ENCODE data around the gene ZNF865.

Gene ZNF865

DNA sequence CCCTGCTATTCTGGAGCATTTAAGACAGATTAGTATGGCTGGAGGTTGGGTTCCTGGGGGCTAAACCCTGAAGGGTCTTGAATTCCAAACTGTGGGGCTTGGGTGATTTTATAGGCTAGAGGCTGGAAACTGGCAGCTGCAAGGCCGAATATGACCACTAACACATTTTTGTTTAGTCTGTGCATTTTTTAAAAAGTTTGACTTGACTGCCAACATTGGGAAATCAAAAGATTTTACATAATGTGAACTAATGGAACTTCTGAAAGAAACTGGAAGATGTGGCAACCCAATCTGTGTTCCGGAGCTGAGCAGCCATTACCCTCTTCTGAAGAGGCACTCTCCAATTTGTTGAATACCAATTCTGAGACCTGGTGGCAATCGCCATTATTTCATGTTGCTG is 13.8 kb downstream of the ZNF865 start:
- no peak for DNase-seq
- in situ Hi-C loops (cut with HindIII; ENCODE audit: low pct_ligation_motif_present, low pct_unique_long_range_greater_than_20kb, low sequenced_read_pairs) = no loop called here

- in situ Hi-C loops (cut with HindIII; ENCODE audit: low pct_ligation_motif_present, low pct_unique_long_range_greater_than_20kb, low sequenced_read_pairs) = loop anchor here (10.0 kb wide), 1 partner anchor 106 kb away; no protein-coding TSS in a partner anchor
- DNase-seq = no peak
Measured at GRCh38 chr19:55620410-55621204, 15.2 kb downstream of the ZNF865 start.

DNA sequence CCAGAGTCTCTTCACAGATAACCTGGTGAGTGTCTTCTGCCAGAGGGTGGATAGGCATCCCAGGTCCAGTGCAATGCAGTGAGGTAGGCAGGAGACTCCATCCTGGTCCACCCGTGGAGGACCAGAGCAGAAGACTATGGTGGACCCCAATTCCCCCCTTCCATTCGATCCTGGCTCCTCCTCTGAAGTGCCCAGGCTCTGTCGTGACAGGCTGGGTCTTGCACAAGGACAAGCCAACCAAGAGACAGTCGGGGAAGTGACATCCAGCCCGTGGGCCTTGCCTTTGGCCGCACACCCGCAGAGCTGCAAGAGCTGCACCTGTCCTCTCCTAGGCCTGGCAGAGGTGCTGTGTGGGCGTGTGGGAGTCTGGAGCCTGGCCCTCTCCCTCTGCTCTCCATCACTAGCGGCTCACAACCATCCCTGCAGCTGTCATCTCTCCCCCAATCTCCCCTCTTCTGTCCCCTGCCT is 15.8 kb downstream of the ZNF865 start:
- in situ Hi-C loops (cut with HindIII; ENCODE audit: low pct_ligation_motif_present, low pct_unique_long_range_greater_than_20kb, low sequenced_read_pairs) = loop anchor here (10.0 kb wide), 1 partner anchor 106 kb away; no protein-coding TSS in a partner anchor
- DNase-seq = no peak

- no peak for DNase-seq
- in situ Hi-C loops (cut with HindIII; ENCODE audit: low pct_ligation_motif_present, low pct_unique_long_range_greater_than_20kb, low sequenced_read_pairs) = loop anchor here (10.0 kb wide), 1 partner anchor 107 kb away; no protein-coding TSS in a partner anchor
Measured at GRCh38 chr19:55621673-55622231, 16.3 kb downstream of the ZNF865 start.

- in situ Hi-C loops (cut with HindIII; ENCODE audit: low pct_ligation_motif_present, low pct_unique_long_range_greater_than_20kb, low sequenced_read_pairs) = loop anchor here (10.0 kb wide), 1 partner anchor 108 kb away; no protein-coding TSS in a partner anchor
- DNase-seq = no peak
Measured at GRCh38 chr19:55622242-55622969, 17.0 kb downstream of the ZNF865 start.

DNA sequence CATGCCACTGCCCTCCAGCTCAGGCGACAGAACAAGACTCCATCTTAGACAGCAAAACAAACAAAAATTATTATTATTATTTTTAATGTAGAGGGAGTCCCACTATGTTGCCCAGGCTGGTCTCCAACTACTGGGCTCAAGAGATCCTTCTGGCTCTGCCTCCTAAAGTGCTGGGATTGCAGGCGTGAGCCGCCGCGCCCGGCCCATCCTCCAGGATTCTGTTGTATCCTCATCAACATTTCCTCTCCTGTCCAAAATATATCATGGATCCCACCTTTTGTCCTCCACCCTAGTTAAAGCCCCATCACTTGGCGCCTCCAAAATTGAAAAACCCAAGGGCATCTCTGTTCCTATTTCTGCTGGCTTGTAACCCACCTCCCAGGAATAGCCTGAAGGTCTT is 17.7 kb downstream of the ZNF865 start:
- DNase-seq = no peak
- in situ Hi-C loops (cut with HindIII; ENCODE audit: low pct_ligation_motif_present, low pct_unique_long_range_greater_than_20kb, low sequenced_read_pairs) = loop anchor here (10.0 kb wide), 1 partner anchor 108 kb away; no protein-coding TSS in a partner anchor

DNA sequence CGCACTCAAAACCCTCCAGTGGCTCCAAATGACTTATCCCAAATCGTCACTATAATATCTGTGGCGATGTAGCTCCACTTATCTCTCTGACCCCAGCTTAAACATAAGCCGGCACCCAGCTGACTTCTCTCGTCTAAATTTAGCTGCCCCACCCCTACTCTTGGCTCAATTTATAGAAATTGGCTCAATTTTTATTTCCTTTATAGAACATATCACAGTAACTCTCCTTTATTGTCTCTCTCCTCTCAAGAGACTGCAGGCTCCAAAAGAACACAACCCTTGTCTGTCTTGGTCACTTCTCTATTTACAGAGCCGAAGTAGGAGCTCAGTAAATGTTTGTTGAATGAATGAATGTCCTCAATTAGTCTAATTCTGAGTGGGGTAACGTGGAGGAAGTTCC is 18.1 kb downstream of the ZNF865 start:
- in situ Hi-C loops (cut with HindIII; ENCODE audit: low pct_ligation_motif_present, low pct_unique_long_range_greater_than_20kb, low sequenced_read_pairs) = loop anchor here (10.0 kb wide), 1 partner anchor 109 kb away; no protein-coding TSS in a partner anchor
- DNase-seq = no peak

DNA sequence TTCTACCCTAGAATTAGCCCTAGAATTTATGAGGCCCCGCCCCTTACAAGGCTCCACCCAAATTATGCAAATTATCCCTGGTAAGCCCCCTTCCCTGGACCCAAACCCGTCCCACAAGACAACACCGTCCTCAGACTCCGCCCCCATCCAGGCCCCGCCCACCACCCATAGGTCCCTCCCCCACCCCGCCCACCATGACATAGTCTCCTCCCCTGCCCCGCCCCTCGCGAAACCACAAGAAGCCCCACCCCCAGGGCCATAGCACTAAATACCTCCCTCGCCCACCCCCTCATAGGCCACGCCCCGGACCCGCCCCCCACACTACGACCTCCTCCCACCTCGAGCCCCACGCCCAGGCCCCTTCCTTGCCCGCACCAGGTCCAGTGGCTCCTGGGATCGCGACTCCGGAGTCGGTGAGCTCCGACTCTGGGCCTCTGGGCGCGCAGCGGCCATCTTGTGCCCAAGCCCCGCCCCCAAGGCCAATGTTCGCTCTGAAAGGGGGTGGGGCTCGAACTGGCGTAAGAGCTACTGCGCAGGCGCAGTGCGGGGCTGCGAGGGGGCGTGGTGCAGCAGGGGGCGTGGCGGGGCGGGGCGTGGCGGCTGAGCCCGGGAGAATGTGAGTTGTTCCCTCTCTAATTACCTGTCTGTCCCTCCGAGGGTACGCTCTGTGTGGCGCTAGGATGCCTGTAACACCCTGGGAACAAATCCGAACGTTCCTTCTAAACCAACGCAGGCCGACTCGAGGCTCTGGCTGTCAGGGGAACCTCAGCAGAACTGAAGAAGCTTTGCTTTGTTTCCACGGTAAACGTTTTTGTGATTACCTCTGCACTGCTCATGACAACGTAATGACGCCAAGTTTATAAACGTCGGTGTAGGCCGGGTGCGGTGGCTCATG is 18.9 kb downstream of the ZNF865 start, which contains the start of gene ZNF784:
Gene ZNF784 (minus strand): TSS at position 458 of the 895 bp plus-strand sequence. CDS start 5 bp downstream, at position 453.
- in situ Hi-C loops (cut with HindIII; ENCODE audit: low pct_ligation_motif_present, low pct_unique_long_range_greater_than_20kb, low sequenced_read_pairs) = loop anchor here (10.0 kb wide), 1 partner anchor 110 kb away; no protein-coding TSS in a partner anchor
- peak; percentile 86 for DNase-seq

- in situ Hi-C loops (cut with HindIII; ENCODE audit: low pct_ligation_motif_present, low pct_unique_long_range_greater_than_20kb, low sequenced_read_pairs) = loop anchor here (10.0 kb wide), 1 partner anchor 110 kb away; no protein-coding TSS in a partner anchor
- DNase-seq = no peak
Measured at GRCh38 chr19:55625004-55625326, 19.5 kb downstream of the ZNF865 start.

DNA sequence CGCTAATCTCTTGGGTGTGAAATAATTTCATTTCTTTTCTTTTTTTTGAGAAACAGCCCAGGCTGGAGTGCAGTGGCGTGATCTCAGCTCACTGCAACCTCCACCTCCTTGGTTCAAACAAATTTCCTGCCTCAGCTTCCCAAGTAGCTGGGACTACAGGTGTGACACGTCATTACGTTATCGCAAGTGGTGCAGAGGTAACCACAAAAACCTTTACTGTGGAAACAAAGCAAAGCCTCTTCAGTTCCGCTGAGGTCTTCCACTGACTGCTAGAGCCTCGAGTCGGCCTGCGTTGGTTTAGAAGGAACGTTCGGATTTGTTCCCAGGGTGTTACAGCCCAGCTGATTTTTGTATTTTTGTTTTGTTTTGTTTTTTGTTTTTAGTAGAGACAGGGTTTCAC is 20.9 kb downstream of the ZNF865 start:
- in situ Hi-C loops (cut with HindIII; ENCODE audit: low pct_ligation_motif_present, low pct_unique_long_range_greater_than_20kb, low sequenced_read_pairs) = loop anchor here (10.0 kb wide), 1 partner anchor 112 kb away; no protein-coding TSS in a partner anchor
- no peak for DNase-seq

DNA sequence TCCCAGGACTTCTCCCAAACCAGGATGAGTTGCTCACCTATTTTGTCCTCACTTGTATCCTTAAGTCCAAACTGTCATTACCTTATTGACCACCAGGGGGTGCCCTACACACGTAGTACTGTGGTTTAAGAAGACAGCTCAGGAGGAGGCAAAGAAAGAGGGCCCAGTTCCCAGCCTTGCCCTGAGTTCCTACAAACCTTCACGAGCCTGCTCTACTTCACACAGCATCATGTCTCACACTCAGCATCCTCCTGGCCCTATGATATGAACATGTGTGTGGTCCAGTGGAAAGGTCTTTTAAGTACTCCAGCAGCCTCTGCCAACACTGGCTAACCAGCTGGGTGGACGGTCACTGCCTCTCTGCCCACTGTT is 27.0 kb downstream of the ZNF865 start:
- peak; percentile 90 for DNase-seq
- in situ Hi-C loops (cut with HindIII; ENCODE audit: low pct_ligation_motif_present, low pct_unique_long_range_greater_than_20kb, low sequenced_read_pairs) = no loop called here

DNA sequence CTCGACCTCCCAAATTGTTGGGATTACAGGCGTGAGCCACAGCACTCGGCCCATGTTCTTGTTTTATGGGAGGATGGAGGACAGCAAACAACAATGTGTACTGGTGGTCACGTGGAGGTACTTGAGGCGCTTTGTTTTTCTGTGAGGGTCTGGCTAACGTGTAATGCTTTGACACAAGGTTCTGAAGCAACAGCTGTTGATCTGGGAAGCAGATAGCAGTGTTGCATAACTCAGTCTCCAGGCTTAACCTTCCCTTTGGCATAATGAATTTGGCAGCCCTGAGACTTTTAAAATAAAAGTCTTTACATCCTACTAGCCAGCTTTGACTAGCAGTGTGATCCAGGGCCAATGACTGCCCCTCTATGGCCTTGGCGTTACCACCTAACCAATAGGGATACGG is 28.4 kb downstream of the ZNF865 start:
- in situ Hi-C loops (cut with HindIII; ENCODE audit: low pct_ligation_motif_present, low pct_unique_long_range_greater_than_20kb, low sequenced_read_pairs) = no loop called here
- DNase-seq = no peak

DNA sequence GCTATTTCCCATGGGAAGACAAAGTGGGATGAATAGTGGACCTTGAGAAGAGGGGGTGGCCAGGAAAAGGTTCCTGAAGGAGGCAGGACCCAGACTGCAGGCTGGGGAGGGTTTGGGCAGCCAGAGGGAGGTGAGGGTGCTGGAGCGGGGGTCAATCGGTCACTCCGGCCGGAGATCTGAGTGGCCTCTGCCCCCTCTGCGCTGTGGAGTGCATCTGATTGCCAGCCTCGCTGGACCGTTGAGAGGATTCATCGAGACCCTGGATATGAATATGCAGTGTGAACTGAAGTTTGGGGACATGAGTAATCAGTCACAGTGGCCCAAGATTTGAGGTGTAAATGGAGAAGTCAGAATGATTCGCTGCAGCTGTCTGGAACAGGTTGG is 29.9 kb downstream of the ZNF865 start:
- in situ Hi-C loops (cut with HindIII; ENCODE audit: low pct_ligation_motif_present, low pct_unique_long_range_greater_than_20kb, low sequenced_read_pairs) = no loop called here
- no peak for DNase-seq

- in situ Hi-C loops (cut with HindIII; ENCODE audit: low pct_ligation_motif_present, low pct_unique_long_range_greater_than_20kb, low sequenced_read_pairs) = no loop called here
- DNase-seq = no peak
Measured at GRCh38 chr19:55635856-55636440, 30.5 kb downstream of the ZNF865 start.

- in situ Hi-C loops (cut with HindIII; ENCODE audit: low pct_ligation_motif_present, low pct_unique_long_range_greater_than_20kb, low sequenced_read_pairs) = no loop called here
- no peak for DNase-seq
Measured at GRCh38 chr19:55636723-55637122, 31.3 kb downstream of the ZNF865 start.

DNA sequence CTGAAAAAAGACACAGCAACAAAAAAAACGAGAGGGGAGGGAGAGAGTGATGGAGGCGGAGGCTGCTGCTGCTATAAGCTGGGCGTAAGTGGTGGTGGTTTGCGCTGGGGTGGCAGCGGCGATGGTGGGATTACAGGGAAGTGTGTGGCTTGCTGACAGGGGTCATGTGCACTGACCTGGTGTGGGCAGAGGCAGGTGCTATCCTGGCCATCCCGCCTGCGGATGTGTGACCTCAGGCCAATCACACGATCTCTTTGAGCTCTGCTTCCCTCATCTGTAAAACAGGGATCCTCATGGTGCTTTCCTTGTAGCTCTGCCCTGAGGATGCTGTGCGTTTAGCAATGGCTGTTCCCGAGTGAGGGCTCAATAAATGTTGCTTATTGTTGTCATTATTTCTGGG is 32.1 kb downstream of the ZNF865 start:
- in situ Hi-C loops (cut with HindIII; ENCODE audit: low pct_ligation_motif_present, low pct_unique_long_range_greater_than_20kb, low sequenced_read_pairs) = no loop called here

GRCh38 chr19:55638864-55639359 is 33.5 kb downstream of the ZNF865 start:
- DNase-seq = peak; percentile 50
- in situ Hi-C loops (cut with HindIII; ENCODE audit: low pct_ligation_motif_present, low pct_unique_long_range_greater_than_20kb, low sequenced_read_pairs) = no loop called here

More for the DNA sequence above, 32.1 kb downstream of the ZNF865 start:
- DNase-seq = no peak

Measured in ACHN (cell line).